Activated CD8-positive, alpha-beta memory T cell treated with anti-CD3 and anti-CD28 coated beads for 4 hours (primary cell): Measurements from ENCODE around the gene LIX1L.

ENCODE experiments used
- DNase-seq, 2 donors: peaks; one replicate each; pipeline ENCODE4 v3.0.0-alpha.2; 2020; ENCODE audit warnings: low read depth in 2 of 2

The LIX1L gene

DNA sequence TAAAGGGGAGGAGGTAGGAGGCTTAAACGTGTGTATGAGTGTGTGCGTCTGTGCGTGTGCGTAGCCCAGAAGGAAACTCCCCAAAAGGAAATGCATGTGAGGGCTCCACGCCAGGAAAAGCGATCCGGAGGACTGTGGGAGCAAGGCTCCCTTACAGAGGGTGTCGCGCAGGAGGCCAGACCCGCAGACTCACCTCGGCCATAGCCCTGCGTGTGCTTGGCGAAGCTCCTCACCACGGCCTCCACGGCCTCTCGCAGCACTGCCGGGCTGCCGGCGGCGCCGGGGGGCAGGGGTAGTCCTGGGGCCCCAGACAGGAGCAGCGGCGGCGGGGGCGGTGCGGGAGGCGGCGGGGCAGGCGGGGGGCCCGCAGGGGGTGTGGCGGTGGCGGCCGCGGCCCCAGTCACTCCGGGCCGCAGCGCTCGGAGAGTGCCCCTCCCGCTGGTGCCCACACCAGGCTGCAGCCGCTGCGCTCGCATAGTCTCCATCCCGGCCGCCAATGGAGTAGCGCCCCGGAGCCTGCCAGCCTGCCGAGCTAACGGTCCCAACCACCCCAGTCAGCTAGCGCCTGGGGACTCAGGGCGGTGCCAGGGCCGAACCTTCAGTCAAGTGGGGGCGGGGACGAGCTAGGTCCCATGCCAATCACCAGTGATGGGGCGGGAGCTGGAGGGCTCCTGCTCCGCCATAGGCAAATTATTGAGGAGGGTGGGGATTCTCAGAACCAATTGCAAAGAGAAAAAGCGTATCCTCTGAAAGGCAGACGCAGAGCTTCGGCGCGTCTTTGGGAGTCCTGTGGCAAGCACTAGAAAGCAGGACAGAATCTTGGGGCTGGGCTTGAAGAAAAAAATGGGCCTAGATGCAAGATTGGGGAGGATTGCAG is at the start of gene LIX1L:
Gene LIX1L, minus strand, starts transcription at position 575 of the 877 bp plus-strand sequence. Its CDS starts 90 bp downstream, at position 485.
- peak; percentile 85 to 86 for DNase-seq

DNA sequence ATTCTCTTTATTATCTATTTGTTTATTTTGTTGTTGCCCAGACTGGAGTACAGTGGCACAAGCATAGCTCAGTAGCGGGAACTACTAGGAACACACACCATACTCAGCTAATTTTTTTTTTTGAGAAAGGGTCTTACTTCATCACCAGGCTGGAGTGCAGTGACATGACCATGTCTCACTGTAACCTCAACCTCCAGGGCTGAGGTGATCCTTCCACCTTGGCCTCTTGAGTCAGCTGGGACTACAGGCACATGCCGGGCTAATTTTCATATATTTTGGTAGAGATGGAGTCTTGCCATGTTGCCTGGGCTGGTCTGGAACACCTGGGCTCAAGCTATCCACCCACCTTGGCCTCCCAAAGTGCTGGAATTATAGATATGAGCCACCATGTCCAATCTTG is 43.9 kb upstream of the LIX1L start:
- DNase-seq = no peak

DNA sequence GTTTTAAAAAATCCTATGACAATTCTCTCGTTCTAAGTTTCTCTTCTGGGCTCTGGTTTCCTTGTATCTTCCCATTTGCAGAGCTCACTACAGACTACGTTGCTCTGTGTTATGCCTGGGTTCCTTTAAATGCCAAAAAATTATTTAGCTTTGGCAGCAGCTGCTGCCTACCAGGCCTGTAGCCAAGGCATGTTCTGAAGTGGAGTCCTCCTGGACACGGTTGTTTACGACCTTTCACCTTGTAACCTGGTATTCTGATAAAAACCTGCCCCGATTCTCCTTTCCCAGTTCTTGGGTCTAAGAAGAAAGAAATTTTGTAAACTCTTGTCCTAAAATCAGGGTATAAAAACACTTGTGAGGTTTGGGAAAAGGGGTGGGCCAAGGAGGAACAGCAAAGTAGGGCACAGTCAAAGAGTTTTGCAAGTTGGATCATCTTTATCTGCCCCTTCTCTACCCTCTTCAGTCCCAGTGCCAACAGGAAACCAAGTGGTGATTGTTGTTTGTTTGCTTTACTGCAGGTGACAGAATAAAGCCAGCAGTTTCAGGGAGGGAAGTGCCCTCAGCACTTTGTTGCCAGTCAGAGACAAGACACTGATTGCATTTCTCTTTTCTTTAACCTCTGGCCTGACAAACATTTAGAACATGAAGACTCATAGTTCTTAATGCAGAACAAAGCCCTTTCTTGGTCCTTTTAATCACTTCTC is 41.7 kb upstream of the LIX1L start:
- no peak for DNase-seq

DNA sequence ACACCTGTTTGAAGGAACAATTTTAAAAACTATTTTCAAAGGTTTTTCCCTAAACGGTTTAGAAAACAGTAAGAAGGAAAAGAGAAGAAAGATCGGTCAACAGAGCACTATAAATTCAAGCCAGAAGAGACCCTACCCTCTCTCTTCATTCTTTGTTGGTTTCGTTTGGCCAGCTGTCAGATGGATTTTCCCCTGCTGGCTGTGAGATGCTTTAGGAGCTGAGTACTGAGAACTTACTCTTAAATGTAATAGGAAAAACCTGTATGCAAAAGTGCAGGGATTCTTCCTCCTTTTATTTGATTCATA is 39.9 kb upstream of the LIX1L start:
- no peak for DNase-seq

DNA sequence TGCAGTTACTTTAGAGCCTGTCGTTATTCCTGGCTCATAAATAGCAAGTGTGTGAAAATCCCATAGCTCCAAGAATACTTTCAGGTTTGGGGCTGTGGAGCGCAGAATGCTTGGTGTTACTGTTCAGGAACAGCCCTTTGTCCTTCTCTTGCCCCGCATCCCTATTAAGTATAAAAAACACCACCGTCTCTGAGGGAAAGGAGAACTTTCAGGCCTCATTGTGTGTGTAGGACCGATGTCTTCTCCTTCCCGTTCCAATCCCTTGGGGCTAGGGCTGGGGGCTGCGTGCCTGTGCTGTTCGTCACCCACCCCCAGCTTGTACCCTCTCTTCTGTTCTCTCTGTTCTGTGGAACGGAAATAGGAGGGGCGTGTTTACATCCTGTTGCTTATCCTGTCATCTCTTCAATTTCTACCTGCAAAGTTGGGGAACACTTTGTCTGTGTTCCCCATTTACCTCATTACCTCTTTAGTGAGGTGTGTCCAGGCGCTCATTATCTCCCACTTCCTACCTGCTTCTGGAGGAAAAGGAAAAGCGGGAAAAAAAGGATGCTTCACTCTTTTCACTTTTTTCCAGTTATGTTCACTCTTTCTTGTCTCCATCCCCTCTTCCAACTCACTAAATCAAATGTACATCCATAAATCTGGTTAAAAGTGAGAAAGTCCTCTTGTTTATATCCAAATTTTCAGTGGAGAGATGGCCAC is 39.4 kb upstream of the LIX1L start:
- DNase-seq = peak in 1 of 2 donors; percentile 25

DNA sequence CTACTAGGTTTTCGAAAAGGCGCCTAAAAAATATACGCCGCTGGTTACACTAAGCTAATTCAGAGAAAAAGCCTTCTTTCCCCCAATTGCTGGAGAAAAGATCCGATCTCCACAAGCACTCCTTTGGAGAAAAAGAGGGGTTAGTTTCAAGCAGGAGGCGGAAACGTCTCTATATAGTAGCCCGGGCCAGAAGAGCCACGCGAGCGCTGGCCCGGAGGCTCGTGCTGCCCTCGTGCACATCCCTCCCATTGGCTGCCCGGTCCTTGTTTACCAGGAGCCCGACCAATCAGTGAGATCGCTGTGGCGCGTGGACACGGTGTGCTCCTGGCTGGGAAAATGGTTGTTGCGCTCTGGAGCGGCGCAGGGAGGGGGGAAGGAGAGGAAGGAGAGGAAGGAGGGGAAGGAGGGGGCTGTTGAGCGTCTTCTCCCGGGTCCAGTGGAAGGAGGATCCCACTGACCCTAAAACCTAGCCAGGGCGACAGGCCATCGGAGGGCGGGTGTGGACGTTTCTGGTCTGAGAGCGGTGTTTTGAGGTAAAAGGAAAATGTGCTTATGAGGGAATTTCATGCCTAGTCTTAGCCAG is 38.7 kb upstream of the LIX1L start, which contains the start of gene TXNIP:
Gene TXNIP, minus strand, starts transcription at position 147 of the 583 bp plus-strand sequence. CDS start 313 bp downstream, outside the sequence.
- DNase-seq = peak; percentile 84 to 85

DNA sequence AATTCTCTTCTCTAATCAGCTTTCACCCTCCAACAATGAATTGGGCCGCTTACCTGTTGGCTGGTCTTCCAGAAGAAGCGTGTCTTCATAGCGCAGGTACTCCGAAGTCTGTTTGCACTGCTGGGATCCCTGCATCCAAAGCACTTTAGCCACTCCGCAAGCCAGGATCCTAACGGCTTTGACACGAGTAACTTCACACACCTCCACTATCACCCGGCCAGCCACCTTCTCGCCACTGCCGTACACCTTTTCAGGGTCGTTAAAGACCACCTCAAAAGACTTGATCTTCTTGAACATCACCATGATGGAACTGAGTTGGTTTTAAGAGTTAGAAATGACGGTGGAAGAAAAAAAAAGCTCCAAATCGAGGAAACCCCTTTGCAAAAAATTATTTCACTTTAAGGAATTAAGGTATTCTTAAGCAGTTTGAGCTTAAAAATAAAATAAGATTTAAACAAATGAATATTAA is 38.2 kb upstream of the LIX1L start:
- DNase-seq = no peak

DNA sequence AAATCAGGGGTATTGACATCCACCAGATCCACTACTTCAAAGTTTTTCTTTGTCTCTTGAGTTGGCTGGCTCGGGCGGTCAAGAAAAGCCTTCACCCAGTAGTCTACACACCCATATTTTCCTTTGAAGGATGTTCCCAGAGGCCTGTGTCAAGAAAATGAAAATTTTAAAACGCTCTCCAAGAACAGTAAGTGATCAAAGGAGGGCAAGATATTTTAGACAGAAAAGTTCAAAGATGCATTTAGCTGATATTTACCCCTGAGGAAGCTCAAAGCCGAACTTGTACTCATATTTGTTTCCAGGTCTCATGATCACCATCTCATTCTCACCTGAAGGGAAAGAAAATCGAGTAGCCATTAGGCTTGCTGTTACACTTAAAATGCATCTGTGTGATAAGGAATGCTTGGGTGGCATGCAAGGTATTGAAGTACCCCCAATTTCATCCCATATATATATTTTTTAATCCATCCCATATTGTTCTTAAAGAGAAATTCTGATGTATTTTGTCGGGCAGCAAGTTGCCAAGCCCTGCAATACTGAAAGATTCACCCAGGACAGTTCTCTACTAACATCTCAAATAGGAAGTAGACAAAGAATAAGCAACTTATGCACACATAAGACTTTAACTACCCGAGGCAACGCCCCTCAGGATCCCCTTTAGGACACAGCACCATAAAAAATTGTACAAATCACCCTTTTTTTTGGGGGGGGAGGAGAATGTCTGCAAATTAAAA is 37.5 kb upstream of the LIX1L start:
- DNase-seq = no peak

DNA sequence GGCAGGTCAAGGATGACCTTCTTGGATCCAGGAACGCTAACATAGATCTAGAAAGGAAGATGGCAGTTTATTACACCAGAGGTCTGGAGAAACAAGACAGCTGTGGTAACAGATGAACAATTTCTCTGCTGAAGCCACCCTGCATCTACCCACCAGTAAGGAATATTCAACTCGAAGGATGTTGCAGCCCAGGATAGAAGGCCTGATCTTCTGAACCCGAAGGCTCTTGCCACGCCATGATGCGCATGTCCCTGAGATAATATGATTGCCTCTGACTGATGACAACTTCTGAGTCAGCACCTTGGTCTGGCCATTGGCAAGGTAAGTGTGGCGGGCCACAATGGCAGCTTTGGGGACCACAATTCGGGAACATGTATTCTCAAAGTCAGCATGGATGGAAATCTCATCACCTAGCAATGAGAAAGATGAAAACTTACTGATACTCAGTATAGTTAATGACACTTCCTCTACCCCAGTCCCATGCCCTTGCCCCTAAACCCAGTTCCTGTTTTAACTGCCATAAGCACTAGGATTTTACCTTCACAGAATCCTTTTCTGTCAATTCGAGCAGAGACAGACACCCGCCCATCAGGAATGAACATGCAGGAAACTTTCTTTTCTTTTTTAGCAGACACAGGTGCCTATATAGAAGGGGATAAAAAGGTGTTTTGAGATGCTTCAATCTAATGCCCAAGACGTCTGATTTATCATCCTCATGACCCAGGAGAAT is 36.7 kb upstream of the LIX1L start:
- no peak for DNase-seq

DNA sequence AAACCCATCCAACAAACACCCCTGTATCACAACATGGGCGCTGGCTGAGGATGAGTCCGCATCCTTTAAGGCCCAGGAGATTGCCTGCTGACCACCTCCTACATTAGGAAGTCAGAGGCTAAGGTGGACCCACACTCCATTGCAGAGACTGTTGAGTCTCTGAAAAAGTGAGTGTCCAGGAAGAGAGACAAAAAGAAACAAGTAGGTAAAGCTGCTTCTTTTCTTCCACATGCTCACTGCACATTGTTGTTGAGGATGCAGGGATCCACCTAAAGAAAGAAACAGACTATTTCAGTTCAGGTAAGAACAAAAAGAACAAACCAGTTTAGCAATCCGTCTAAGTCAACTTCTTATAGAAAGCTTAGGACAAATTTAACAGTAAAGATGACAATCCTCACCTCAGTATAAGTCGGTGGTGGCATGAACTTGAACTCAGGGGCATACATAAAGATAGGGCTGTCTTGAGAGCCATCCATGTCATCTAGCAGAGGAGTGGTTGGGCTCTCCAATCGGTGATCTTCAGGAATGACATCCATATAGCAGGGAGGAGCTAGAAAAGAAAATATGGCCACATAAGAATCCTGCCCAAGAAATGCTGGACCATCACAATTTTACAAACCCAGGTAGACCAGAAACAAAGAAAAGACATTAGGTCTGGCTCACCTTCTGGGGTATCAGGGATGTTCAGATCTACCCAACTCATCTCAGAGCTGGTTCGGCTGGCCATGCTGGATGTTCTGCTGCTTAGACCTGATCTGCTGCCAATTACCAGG is 36.0 kb upstream of the LIX1L start:
- no peak for DNase-seq

DNA sequence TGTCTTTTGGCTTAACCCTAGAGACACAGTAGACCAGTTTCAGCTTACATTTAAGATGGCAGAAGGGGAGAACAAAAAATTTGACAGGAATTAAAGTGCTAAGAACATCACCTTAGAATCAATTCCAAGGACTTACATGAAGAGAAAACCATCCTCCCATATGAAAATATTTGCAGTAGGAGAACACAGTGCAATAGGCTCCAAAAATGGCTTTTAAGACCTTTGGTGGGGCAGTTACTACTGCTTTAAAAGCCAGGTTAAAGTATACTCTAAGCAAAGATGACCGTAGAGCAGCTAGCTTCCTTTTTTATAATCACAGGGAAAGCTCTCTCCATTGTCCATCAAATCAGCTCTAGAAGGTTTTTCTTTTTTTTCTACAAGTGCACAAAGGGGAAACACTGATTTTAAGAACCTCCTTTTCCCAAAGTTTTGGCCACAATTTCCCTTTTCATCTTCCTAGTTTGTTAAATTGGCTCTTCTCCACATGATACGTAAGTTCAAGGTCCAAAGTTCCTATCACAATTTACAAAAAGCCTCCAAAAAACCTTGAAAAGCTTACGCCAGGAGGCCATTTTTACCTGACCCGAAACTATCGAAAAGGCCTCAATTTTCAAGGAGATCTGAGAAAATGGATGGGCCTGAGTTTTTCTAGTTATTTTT is 35.3 kb upstream of the LIX1L start:
- no peak for DNase-seq

DNA sequence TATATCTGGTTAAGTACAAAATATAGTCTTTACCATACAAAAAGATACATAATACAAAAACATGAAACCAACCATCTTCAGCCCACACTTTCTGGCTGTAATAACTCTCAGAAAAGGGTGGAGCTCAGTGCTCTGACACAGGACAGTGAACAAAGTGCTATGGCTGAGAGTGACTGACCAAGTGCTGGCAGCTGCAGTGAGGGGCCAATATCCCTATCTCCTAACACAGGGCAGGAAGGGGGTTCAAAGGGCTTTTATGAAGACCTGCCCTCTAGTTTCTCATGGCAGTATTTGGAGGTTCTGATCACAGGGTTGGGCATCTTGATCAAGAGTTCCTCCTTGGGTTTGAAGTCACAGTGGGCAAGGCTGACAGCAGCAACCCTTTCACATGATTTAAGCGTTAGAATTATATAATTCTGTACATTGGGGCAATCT is 34.7 kb upstream of the LIX1L start:
- DNase-seq = no peak

DNA sequence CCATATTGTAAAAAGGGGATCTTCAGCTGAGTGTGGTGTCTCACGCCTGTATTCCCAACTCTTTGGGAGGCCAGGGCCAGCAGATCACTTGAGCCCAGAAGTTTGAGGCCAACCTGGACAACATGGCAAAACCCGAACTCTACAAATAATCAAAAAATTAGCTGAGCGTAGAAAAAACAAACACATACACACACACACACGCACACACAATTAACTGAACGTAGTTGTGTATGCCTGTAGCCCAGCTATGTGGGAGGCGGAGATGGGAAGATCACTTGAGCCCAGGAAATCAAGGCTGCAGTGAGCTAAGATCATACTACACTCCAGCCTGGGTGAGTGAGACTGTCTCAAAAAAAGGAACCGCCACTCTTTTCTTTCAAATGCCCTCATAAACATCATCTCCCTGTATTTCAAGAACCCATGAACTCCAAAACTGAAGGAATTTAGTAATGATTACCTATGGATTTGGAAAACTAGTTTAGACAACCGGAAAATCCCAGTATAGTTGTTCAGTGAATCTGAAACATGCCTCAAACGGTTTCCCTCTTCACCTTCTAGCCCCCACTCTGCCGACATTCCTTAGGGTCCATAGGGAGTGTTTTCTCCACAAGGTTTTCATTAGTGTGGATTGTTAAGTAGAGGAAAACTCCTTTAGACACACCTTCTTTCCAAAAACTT is 34.1 kb upstream of the LIX1L start:
- no peak for DNase-seq

DNA sequence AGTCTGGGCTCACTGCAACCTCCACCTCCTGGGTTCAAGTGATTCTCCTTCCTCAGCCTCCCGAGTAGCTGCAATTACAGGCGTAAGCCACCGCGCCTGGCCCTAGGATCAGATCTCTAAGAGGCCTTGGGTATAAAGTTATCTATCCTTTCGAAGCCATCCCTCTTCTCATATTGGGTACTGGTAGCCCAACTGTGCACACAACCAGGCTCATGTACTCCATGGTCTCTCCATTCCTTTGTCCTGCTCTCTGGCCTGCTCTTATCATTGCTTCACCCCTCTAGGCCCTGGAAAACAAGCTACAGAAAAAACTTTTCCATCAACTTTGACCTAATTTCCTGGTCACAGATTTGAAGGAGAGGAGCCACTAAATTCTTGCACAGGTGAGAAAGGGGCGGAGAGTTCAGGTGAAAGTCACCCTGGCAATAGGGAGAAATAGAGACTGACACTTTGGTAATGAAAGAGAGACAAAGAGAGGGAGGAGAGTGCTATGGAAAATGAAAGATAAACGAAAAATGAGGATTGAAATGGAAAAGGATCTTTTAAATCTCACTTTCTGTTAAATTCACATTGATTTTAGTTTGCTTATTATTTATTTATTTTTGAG is 32.5 kb upstream of the LIX1L start:
- DNase-seq = no peak

DNA sequence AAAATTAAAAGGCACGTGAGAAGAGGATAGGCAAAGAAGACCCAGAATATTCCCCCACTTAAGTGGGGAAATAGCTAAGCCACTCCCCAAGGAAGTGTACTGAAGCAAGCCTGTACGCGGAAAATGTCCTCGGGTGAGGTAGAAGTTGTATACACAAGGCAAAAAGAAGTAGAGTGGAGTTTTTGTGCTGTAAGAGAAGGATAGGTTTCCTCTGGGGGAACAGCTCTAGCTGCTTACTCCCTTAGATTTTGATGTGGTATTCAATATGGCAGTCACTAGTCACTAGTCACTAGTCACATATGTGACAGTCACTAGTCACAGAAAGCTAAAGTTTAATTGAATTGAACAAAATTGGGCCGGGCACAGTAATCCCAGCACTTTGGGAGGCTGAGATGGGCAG is 31.0 kb upstream of the LIX1L start:
- DNase-seq = no peak

DNA sequence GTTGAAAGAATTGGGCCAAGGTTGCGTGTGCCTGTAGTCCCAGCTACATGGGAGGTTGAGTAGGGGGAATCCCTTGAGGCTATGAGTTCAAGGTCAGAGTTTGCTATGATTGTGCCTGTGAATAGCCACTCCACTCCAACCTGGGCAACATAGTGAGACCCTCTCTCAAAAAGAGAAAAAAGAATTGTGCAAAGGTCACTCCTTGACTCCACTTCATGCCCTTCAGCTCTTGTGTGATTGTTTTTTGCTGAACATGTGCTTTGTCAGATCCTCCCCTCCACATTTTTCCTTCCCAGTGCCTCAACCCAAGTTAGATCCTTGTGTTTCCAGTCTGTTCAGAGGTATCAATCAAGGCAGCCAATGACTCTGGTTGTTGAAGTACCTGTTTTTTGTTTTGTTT is 30.1 kb upstream of the LIX1L start:
- no peak for DNase-seq

DNA sequence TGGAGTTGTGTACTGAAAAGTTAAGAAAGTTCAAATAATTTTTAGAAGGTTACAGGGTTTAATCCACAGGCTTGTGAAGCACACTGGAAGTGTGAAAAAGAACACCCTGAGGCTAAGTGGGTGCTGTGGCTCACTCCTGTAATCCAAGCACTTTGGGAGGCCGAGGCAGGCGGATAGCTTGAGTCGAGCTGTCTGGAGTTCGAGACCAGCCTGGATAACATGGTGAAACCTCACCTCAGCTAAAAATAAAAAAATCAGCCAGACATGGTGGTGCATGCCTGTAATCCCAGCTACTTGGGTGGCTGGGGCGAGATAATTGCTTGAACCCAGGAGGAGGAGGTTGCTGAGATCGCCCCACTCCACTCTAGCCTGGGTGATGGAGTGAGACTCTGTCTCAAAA is 28.7 kb upstream of the LIX1L start:
- DNase-seq = no peak
